ENCODE data around the gene KBTBD12.
"Not testable (repeated sequence)": the region's sequence is repeated elsewhere in the genome, so short reads cannot be mapped to it uniquely, and the experiment has no call there.

KBTBD12 gene

DNA sequence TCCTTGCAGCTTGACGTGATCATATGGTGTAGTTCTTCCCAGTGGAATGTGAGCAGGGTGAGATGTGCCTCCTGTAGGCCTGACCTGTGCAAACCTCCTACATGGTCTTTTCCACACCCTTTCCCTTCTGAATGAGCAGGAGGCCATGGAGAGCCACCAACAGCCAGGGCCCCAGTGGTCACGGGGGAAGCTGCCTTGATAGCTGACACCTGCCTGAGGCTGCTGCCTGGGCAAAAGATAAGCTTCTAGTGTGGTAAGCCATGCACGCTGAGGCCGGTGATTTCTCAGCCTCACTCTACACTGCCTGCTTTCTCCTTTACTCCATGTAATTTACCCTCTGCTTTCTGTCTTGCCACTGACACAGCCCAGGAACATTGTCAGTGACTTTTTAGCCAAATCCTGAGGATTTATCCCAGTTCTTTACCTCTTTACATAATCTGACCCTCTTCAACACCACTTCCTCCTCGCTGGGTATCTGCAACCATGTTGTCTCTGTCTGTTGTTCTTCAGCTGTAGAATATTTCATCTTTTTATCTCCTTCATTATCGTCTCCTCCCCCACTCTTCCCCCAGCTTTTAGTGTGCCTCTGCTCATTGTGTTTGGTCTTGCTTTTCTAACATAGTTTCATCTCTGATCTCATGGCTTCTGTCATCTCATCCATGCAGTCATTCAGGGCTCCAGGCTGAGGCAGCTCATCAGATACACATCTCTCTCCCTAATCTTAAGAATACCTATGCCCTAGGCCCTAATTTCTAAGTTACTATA lies 11.2 kb upstream of the KBTBD12 start:
- no peak for DNase-seq

- no peak for DNase-seq
Observed at GRCh38 chr3:127905556-127905955, 9.5 kb upstream of the KBTBD12 start.

- DNase-seq: not testable (repeated sequence)
Observed at GRCh38 chr3:127906653-127907052, 8.4 kb upstream of the KBTBD12 start.

- DNase-seq: peak in 2 of 56 donors; percentile 10 to 19
Observed at GRCh38 chr3:127908202-127908601, 6.8 kb upstream of the KBTBD12 start.

DNA sequence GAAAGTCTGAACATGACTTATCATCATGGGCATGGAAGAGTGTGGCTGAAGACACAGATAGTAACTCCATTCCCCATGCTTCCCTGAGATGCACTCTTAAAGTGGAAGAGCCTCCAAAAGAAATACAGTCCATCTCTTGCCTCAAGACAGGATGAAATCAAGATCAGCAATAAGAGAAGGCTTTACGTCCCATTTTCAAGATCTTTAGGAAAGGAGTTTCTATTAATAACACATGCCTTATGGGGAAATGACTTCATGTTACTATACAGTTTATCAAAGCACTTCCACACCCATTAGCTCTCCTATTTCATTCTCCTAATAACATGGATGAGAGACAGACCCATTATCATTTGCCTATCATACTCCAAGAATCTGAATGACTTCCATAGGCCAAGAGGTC lies 6.1 kb upstream of the KBTBD12 start:
- no peak for DNase-seq

- no peak for DNase-seq
Observed at GRCh38 chr3:127909646-127910045, 5.4 kb upstream of the KBTBD12 start.

DNA sequence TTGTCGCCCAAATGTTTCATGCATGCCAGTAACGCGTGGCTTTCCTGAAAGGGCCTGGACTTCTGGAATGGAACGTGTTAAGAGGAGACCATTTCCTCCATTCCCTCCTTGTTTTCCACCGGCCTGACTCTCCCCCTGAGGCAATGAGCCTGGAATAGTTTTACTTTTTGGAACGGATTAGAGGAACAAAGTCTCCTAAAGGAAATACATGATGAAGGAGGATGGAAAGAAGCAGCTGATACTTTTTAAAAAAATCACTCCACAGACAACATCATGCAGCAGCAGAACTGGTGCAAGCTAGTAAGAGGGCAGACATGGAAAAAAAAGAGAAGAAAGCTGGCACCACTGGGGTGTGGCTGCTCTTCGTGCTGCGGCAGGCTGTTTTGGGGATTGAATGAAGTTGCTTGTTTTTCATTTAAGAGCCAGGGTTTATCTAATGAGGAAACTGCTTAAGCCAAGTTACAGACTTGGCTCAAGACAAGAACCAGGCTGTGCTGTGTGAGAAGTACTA lies 3.6 kb upstream of the KBTBD12 start:
- peak in 1 of 56 donors; percentile 4 for DNase-seq

DNA sequence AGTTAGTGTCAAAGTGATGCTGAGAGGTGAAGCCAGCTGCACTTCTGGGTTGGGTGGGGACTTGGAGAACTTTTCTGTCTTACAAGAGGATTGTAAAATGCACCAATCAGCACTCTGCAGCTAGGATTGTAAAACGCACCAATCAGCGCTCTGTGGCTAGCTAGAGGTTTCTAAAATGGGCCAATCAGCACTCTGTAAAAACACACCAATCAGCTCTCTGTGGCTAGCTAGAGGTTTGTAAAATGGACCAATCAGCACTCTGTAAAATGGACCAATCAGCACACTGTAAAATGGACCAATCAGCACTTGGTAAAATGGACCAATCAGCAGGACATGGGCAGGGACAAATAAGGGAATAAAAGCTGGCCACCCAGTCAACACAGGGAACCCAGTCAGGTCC lies 1.2 kb upstream of the KBTBD12 start:
- DNase-seq: not testable (repeated sequence)

- no peak for DNase-seq
Observed at GRCh38 chr3:127914584-127914983, 448 bp upstream of the KBTBD12 start.

DNA sequence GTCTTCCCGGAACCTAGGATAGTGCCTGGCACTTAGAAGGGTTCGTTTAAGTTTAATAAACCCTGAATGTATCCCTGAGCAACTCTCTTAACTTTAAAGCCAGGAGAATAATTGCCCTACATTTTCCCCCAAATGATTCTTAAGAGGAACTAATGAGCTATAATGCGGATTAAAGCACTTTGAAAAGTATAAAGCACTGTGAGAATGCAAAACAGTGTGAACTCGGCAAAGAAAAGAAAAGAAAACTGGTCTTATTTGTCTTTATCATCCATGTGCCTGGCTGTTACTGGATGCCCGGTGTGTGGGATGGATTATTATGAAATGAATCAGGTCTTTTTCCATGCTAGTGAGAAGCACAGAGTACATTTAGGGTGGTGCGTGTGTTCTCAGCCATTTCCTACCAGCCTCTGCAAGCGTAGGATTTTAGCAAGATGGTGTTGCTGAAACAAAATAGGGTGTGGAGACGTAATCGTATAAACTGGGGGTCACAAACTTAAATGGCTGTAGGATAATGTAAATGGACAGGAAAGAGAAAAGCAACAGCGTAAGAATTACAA lies 983 bp downstream of the KBTBD12 start:
- no peak for DNase-seq

DNA sequence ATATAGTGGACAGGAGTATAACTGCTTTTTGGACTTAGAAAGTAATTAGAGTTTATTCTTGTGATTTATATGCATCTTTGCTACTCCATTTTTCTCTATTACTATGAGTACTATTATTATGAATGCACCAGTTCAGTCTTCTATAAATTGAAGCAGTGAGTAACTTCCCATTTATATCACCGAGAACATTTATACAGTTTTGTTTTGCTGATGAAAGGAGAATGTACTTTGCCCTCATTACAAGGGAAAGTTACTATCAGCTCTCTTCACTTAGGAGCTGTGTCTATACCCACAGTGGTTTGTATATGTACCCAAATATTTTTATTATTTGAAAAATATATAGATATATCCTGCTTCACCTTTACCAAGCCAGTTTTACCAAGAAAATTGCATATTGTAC lies 5.7 kb downstream of the KBTBD12 start:
- no peak for DNase-seq

DNA sequence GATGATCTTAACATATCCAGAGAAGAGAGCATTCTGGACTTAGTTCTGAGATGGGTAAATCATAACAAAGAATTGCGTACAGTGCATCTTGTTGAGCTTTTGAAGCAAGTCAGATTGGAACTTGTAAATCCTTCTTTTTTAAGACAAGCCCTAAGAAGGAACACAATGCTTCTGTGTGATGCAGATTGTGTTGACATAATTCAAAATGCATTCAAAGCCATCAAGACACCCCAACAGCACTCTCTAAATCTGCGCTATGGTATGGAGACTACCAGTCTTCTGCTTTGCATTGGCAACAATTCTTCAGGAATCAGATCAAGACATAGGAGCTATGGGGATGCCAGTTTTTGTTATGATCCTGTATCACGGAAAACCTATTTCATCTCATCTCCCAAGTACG lies 8.6 kb downstream of the KBTBD12 start:
- no peak for DNase-seq

- DNase-seq: no peak
Observed at GRCh38 chr3:127925384-127925783, 10.4 kb downstream of the KBTBD12 start.

- DNase-seq: no peak
Observed at GRCh38 chr3:127927829-127928604, 13.0 kb downstream of the KBTBD12 start.

DNA sequence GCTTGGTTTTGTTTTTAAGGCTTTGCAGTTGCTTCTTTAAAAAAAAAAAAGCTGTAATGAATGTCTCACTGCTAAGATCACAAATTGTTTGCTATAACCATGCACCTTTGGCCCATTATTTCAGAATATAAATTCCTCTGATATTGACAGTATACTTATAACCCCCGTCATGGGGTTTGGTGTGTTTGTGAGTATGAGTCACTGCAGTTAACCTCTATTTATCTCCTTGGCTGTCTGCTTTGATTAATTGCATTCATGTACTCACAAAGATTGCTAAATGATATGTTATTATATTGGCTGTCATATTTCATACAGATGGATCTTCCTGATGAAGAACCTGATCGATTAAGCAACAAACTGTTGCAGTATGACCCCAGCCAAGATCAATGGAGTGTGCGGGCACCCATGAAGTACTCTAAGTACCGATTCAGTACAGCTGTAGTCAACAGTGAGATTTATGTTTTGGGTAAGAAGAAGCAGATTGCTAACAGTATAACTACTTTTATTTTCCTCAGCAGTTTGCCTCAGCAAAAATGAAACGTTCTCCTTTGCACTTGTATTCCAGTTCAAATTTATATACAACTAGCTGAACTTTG lies 14.9 kb downstream of the KBTBD12 start:
- no peak for DNase-seq

- DNase-seq: no peak
Observed at GRCh38 chr3:127933396-127933795, 18.4 kb downstream of the KBTBD12 start.

DNA sequence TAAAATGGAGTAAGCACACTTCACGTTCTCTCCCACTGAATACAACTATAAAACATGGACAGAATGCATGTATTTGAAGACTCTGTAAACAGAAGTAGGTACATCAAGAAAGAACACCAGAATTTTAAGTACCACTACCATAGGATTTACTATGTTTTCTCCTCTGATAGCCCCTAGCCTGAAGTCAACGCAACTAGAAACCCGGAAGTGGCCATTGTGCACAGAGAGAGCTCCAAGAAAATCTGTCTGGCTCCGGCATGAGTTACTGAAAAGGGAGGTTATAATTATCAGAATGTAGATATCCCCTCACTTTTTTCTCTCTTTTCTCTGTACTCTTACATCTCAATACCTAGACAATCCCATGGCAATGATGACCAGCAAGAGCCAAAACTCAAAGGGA lies 23.8 kb downstream of the KBTBD12 start:
- DNase-seq: no peak

- no peak for DNase-seq
Observed at GRCh38 chr3:127940116-127940515, 25.1 kb downstream of the KBTBD12 start.

GRCh38 chr3:127942613-127943012 lies 27.6 kb downstream of the KBTBD12 start:
- no peak for DNase-seq

GRCh38 chr3:127948211-127948610 lies 33.2 kb downstream of the KBTBD12 start:
- DNase-seq: no peak

- DNase-seq: no peak
Observed at GRCh38 chr3:127949446-127950055, 34.5 kb downstream of the KBTBD12 start.
